ENCODE data around the gene PAM.
A peak's percentile ranks its signal among the peaks of the same experiment; 100 is the strongest.
"Not testable (repeated sequence)": the region's sequence is repeated elsewhere in the genome, so short reads cannot be mapped to it uniquely, and the experiment has no call there.

PAM gene

DNA sequence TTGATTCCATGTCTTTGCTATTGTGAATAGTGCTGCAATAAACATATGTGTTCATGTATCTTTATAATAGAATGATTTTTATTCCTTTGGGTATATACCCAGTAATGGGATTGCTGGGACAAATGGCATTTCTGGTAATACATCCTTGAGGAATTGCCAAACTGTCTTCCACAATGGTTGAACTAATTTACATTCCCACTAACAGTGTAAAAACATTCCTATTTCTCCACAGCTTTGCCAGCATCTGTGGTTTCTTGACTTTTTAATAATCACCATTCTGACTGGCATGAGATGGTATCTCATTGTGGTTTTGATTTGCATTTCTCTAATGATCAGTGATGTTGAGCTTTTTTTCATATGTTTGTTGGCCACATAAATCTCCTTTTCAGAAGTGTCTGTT lies 20.7 kb downstream of the PAM start:
- H3K27ac Mint-ChIP-seq; H3K27me3 Mint-ChIP-seq; DNase-seq; H3K9me3 Mint-ChIP-seq; ATAC-seq (replicated peaks); H3K36me3 Mint-ChIP-seq (ENCODE audit: insufficient read depth): not testable (repeated sequence)
- Mint-ChIP-seq H3K4me3 (peak overlapping the region in 1 of 2 donors; percentile 30), H3K4me1 (ENCODE audit: low read depth in 2 of 2) (peaks cover 30 to 61% of the 10 kb centered on the region in 2 donors)

DNA sequence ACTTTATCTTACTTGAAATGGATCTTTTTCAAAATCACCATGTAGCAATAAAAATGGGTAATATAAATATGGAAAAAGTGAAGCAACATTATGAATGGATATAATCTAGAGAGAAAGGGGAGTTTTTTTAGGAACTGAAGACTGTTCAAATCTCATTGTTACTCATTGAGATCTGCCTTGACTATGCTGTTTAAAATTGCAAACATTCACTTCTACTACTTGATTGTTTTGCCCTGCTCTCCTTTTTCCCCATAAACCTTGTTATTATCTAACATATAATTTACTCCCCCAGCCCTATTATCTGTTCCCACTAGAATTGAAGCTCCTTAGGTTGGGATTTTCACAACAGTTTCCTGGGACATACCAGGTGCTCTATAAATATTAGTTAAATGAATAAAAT lies 22.0 kb downstream of the PAM start:
- Mint-ChIP-seq H3K36me3 (ENCODE audit: insufficient read depth) (no peaks in the 10 kb centered on the region), H3K4me3 (peak overlapping the region in 1 of 2 donors; percentile 30), H3K27ac (peak overlapping the region in 1 of 2 donors; percentile 29), H3K9me3 (no peaks in the 10 kb centered on the region), H3K4me1 (ENCODE audit: low read depth in 2 of 2) (peaks cover 20 to 53% of the 10 kb centered on the region in 2 donors), H3K27me3 (no peaks in the 10 kb centered on the region)
- no peak for ATAC-seq (replicated peaks)
- DNase-seq: no peak

DNA sequence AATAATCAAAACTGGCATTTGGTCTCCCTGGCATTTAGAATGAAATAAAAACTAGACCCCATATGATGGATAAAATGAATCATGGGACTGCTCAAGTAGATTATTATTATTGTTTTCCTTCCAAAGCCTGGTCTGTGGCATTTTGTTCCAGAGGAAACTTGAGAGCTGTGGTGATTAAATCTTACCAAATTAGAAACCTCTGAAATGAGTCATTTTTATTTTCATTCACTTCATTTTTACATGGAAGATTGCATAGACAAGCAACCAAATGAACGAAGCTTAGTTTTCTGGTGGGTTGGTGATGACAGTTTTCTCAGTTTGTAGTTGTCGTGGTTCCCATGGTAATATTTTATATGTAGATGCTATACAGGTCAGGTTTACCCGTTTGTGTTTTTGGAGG lies 23.4 kb downstream of the PAM start:
- Mint-ChIP-seq H3K4me3 (no peak overlapping the region), H3K4me1 (ENCODE audit: low read depth in 2 of 2) (peaks cover 17 to 49% of the 10 kb centered on the region in 2 donors), H3K36me3 (ENCODE audit: insufficient read depth) (no peaks in the 10 kb centered on the region), H3K27me3 (no peaks in the 10 kb centered on the region), H3K9me3 (no peaks in the 10 kb centered on the region), H3K27ac (no peak overlapping the region)
- no peak for DNase-seq
- ATAC-seq (replicated peaks): no peak

DNA sequence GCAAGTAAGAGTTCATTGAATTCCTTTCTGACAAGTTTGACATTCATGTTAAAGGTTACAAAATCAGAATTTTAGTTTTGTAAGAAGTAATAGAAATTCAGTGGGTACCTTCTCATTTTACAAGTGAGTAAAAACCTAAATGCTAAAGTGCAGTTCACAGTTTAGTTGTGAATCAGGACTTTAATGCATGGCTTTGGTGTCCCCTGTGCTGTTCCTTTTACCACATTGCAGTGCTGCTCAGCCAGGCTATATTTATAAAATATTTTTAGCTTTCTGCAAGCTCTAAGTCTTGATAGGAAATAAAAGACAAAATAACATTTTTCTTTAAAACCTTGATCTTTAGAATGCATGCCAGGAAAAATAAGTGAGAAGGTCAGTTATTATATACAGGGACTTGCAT lies 26.3 kb downstream of the PAM start:
- no peak for DNase-seq
- H3K4me3 Mint-ChIP-seq: no peak overlapping the region
- no peaks in the 10 kb centered on the region for H3K9me3 Mint-ChIP-seq
- ATAC-seq (replicated peaks): no peak
- H3K36me3 Mint-ChIP-seq (ENCODE audit: insufficient read depth): peaks cover 2% of the 10 kb centered on the region
- H3K27ac Mint-ChIP-seq: no peak overlapping the region
- no peaks in the 10 kb centered on the region for H3K27me3 Mint-ChIP-seq
- H3K4me1 Mint-ChIP-seq (ENCODE audit: low read depth in 2 of 2): peaks cover 11 to 40% of the 10 kb centered on the region in 2 donors

DNA sequence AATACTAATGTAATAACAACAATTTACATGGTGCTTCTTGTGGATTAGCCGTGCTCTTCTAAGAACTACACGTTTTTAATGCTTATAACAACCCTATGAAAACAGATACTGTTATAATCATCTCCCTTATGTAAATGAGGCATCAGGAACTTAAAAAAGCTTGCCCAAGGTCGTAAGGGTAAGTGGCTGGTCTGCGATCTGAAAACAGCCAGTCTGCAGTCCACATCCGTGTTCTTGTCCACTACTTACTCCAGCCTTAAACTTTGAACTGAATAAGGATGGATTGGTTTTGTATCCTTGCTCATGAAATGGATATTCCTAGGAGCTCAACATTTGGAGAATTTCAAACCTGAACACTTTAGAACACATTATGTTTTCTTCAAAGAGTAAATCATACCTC lies 26.7 kb downstream of the PAM start:
- ATAC-seq (replicated peaks) (no peak), DNase-seq (no peak)
- no peak overlapping the region for H3K4me3 Mint-ChIP-seq
- peaks cover 8 to 36% of the 10 kb centered on the region in 2 donors for H3K4me1 Mint-ChIP-seq (ENCODE audit: low read depth in 2 of 2)
- no peaks in the 10 kb centered on the region for H3K9me3 Mint-ChIP-seq
- H3K27ac Mint-ChIP-seq: no peak overlapping the region
- no peaks in the 10 kb centered on the region for H3K27me3 Mint-ChIP-seq
- peaks cover 2% of the 10 kb centered on the region for H3K36me3 Mint-ChIP-seq (ENCODE audit: insufficient read depth)

DNA sequence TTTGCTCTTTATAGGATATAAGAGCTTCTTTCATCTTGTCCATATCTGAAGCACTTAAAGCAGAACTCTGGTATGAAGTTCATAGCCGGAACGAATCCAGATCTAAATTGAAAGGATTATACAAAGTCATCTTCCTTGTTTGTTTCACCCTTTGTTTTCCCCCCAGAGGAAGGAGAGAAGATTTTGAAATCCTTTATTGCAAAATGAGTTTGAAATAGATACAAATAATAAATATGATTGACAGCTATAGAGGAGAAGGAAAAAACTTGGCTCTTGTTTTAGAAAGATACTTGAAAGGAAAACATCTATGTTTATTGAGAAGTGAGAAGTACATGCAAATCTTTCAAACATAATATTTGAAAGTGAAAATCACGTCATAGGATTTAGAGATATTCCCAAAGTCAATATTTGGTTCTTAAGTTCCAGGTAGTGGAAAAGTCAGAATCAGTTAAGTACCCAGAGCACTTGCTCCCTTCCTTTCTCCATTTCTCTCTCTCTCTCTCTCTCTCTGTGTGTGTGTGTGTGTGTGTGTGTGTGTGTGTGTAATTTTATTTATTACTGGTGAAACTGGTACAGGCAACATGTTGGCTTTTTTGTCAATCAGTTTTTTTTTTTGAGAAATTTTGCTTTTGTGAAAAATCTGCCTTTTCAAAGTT lies 27.2 kb downstream of the PAM start:
- Mint-ChIP-seq H3K27ac (peak overlapping the region; percentile 53 to 62), H3K36me3 (ENCODE audit: insufficient read depth) (peaks cover 2% of the 10 kb centered on the region)

DNA sequence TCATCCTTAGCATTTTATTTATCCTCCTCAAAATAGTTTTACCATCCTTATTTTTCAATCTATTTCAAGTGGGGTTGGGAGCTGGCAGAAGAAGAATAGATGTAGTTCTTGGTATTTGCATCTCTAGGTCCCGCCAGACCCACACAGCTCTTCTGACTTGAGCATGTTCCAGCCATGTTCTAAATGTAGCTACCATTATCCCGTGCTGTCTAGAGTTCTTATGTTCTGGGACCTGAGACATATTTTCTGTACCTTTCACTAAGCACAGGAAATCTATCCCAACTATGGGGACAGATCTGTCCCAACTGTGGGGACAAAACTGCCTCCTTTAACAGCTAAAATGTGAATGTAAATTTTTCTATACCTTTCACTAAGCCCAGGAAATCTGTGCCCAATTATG lies 32.0 kb downstream of the PAM start:
- Mint-ChIP-seq H3K27ac (no peak overlapping the region), H3K9me3 (no peaks in the 10 kb centered on the region), H3K4me1 (ENCODE audit: low read depth in 2 of 2) (peaks cover 8 to 20% of the 10 kb centered on the region in 2 donors), H3K36me3 (ENCODE audit: insufficient read depth) (peaks cover 5% of the 10 kb centered on the region), H3K4me3 (no peak overlapping the region), H3K27me3 (no peaks in the 10 kb centered on the region)
- no peak for ATAC-seq (replicated peaks)
- no peak for DNase-seq

More for the DNA sequence above, 27.2 kb downstream of the PAM start:
- H3K4me1 Mint-ChIP-seq (ENCODE audit: low read depth in 2 of 2): peaks cover 8 to 31% of the 10 kb centered on the region in 2 donors
- DNase-seq: no peak
- no peak for ATAC-seq (replicated peaks)
- H3K9me3 Mint-ChIP-seq: no peaks in the 10 kb centered on the region
- no peaks in the 10 kb centered on the region for H3K27me3 Mint-ChIP-seq
- H3K4me3 Mint-ChIP-seq: no peak overlapping the region

DNA sequence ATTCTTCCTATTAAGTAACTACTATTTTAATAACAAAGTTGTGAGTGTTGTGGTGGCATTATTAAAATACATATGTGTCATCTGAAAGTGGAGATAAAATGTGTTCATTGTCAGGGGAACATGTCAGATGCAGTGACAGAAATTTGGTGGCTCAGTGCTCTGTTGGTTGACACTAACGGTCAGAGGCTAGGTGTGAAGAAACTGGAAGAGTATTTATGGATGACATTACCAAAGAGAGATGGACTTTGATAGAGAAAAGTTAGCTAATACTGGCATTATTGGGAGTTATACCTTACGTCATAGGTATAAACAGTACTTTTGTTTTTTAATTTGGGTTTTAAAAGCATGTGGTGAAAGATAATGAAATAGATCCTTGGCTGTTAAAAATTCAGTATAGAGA lies 33.7 kb downstream of the PAM start:
- no peak overlapping the region for H3K27ac Mint-ChIP-seq
- H3K27me3 Mint-ChIP-seq: no peaks in the 10 kb centered on the region
- H3K4me3 Mint-ChIP-seq: no peak overlapping the region
- DNase-seq (no peak), ATAC-seq (replicated peaks) (no peak)
- H3K9me3 Mint-ChIP-seq: no peaks in the 10 kb centered on the region
- H3K4me1 Mint-ChIP-seq (ENCODE audit: low read depth in 2 of 2): peaks cover 14 to 31% of the 10 kb centered on the region in 2 donors
- peaks cover 4% of the 10 kb centered on the region for H3K36me3 Mint-ChIP-seq (ENCODE audit: insufficient read depth)

DNA sequence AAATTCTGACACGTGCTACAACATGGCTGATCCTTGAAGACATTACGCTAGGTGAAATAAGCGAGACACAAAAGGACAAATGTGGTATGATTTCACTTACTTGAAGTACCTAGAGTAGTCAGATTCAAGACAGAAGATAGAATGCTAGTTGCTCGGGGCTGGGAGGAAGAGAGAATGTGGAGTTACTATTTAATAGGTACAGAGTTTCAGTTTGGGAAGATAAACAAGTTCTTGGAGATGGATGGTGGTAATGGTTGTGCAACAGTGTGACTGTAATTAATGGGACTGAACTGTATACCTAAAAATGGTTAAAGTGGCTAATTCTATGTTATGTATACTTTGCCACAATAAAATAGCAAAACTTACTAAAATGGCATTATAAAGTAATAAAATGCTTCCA lies 34.4 kb downstream of the PAM start:
- Mint-ChIP-seq H3K4me1 (ENCODE audit: low read depth in 2 of 2) (peaks cover 12 to 25% of the 10 kb centered on the region in 2 donors), H3K9me3 (no peaks in the 10 kb centered on the region), H3K4me3 (no peak overlapping the region), H3K27me3 (no peaks in the 10 kb centered on the region), H3K27ac (no peak overlapping the region), H3K36me3 (ENCODE audit: insufficient read depth) (peaks cover 2% of the 10 kb centered on the region)
- ATAC-seq (replicated peaks): no peak
- DNase-seq: no peak

DNA sequence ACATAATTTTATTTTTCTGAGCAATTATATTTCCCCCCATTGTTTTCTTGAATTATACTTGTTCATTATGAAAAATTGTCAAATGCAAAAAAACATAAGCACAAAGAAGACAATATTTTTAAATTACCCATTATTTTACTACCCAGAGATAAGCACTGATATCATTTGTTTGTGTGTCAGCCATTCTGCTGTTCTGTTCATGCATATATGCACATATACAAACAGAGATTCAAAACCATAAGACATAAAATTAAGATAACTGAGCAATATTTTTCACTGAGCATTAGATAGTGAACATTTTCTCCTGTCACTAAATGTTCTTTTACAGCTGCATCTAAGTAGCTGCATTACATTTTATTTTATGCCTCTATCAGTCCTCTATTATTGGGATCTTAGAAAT lies 35.6 kb downstream of the PAM start:
- H3K4me1 Mint-ChIP-seq (ENCODE audit: low read depth in 2 of 2): peaks cover 12 to 25% of the 10 kb centered on the region in 2 donors
- H3K27me3 Mint-ChIP-seq: no peaks in the 10 kb centered on the region
- no peak overlapping the region for H3K4me3 Mint-ChIP-seq
- no peaks in the 10 kb centered on the region for H3K9me3 Mint-ChIP-seq
- no peak for DNase-seq
- no peak overlapping the region for H3K27ac Mint-ChIP-seq
- H3K36me3 Mint-ChIP-seq (ENCODE audit: insufficient read depth): peaks cover 2% of the 10 kb centered on the region
- no peak for ATAC-seq (replicated peaks)

DNA sequence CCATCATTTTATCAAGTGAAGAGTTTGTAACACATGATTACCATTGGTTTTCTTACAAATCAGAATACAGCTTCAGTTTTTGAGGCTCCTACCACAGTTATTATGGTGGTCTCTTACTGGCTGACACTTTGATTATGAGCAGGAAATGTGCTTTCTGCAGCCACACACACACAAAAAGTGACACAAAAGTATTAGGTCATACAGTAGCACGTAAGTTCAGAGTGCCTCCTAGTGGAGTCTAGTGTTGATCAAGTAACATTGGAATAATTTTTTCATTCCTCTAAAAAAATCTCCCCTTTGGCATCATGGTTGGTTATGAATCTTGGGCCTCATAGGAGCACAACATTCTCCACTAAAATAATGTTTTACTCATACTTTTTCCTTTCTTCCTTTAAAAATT lies 37.6 kb downstream of the PAM start:
- DNase-seq (peak in 2 of 3 experiments; percentile 4 to 10), ATAC-seq (replicated peaks) (peak; percentile 85)
- peak overlapping the region; percentile 28 to 66 for H3K27ac Mint-ChIP-seq
- H3K9me3 Mint-ChIP-seq: no peaks in the 10 kb centered on the region
- H3K4me1 Mint-ChIP-seq (ENCODE audit: low read depth in 2 of 2): peaks cover 17 to 28% of the 10 kb centered on the region in 2 donors
- no peak overlapping the region for H3K4me3 Mint-ChIP-seq
- H3K27me3 Mint-ChIP-seq: no peaks in the 10 kb centered on the region
- peaks cover 2% of the 10 kb centered on the region for H3K36me3 Mint-ChIP-seq (ENCODE audit: insufficient read depth)

DNA sequence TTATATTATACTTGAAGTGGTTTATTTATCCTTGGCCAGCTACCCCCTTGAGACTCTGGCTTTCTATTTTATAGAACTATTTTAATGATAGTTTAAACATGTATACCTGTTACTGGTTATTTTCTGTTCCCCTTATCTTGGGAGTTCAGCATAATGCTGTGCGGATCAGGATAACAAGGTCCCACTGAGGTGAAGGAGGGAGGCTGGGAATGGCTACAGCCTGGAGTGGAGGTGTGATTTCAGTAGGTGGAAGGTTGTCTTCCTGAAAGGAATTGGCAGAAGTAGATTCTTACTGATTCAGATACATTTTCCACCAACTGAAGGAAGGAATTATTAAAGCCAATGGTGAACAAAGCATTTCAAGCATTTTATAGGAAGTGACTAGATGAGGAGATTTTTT lies 38.9 kb downstream of the PAM start:
- H3K27me3 Mint-ChIP-seq: no peaks in the 10 kb centered on the region
- no peak for ATAC-seq (replicated peaks)

DNA sequence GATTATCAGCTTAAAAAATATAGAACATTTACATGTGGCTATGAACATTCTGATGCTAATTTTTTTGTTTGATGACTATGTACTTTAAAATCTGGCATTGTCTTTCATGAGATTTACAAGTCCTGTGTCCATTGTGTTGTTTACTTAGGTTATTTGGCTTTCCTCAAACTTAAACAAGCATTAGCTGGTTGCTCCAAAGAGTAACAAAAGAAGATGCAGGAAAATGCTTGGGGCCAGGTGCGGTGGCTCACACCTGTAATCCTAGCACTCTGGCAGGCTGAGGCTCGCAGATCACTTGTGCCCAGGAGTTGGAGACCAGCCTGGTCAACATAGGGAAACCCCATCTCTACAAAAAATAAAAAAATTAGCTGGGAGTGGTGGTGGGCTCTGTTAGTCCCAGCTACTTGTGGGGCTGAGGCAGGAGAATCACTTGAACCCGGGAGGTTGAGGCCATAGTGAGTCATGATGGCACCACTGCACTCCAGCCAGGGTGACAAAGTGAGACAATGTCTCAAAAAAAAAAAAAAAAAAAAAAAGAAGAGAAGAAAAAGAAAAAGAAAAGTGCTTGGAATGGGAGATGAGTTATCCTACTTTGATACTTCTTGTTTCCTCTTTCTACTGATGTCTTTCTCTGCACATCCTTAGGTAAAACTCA lies 39.7 kb downstream of the PAM start:
- peak overlapping the region in 1 of 2 donors; percentile 29 for H3K27ac Mint-ChIP-seq
- DNase-seq (no peak), ATAC-seq (replicated peaks) (no peak)
- no peaks in the 10 kb centered on the region for H3K27me3 Mint-ChIP-seq
- no peaks in the 10 kb centered on the region for H3K9me3 Mint-ChIP-seq
- no peak overlapping the region for H3K4me3 Mint-ChIP-seq
- H3K36me3 Mint-ChIP-seq (ENCODE audit: insufficient read depth): peaks cover 2% of the 10 kb centered on the region
- H3K4me1 Mint-ChIP-seq (ENCODE audit: low read depth in 2 of 2): peaks cover 18 to 32% of the 10 kb centered on the region in 2 donors

More for the DNA sequence above, 38.9 kb downstream of the PAM start:
- peaks cover 20 to 32% of the 10 kb centered on the region in 2 donors for H3K4me1 Mint-ChIP-seq (ENCODE audit: low read depth in 2 of 2)
- no peaks in the 10 kb centered on the region for H3K9me3 Mint-ChIP-seq
- peaks cover 2% of the 10 kb centered on the region for H3K36me3 Mint-ChIP-seq (ENCODE audit: insufficient read depth)
- H3K27ac Mint-ChIP-seq: no peak overlapping the region
- H3K4me3 Mint-ChIP-seq: no peak overlapping the region
- DNase-seq: no peak

DNA sequence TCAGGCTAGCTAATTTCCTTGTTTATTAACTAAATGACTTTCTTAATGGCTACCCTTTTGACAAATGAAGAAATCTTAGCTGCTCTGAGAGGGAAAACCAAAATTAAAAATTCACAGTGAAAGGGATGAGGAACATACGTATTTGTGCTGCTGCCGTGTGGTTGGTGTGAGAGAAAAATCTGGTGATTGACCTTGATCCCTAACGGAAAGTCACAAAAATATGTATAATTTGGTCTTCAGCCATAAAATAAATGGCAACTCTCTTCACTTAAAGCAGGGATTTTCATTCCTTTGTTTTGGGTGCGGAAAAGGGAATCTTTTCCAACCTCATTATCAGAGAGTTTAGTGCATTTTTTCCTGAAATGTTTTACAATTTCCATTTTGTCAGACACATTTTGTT lies 40.4 kb downstream of the PAM start:
- Mint-ChIP-seq H3K27ac (peak overlapping the region in 1 of 2 donors; percentile 29), H3K36me3 (ENCODE audit: insufficient read depth) (peaks cover 2% of the 10 kb centered on the region), H3K4me1 (ENCODE audit: low read depth in 2 of 2) (peaks cover 25 to 40% of the 10 kb centered on the region in 2 donors), H3K4me3 (no peak overlapping the region), H3K9me3 (no peaks in the 10 kb centered on the region), H3K27me3 (no peaks in the 10 kb centered on the region)
- DNase-seq (no peak), ATAC-seq (replicated peaks) (no peak)
